Activated CD8-positive, alpha-beta memory T cell treated with anti-CD3 and anti-CD28 coated beads for 48 hours (primary cell): ENCODE measurements around the gene PALS1.
"Not testable (repeated sequence)": the region's sequence is repeated elsewhere in the genome, so short reads cannot be mapped to it uniquely, and the experiment has no call there.

ENCODE experiments used
- DNase-seq, 3 experiments: peaks; one replicate each; pipeline ENCODE4 v3.0.0-alpha.2; 2020; ENCODE audit warnings: low read depth in 2 of 3, low spot score in 2 of 3

PALS1 gene

DNA sequence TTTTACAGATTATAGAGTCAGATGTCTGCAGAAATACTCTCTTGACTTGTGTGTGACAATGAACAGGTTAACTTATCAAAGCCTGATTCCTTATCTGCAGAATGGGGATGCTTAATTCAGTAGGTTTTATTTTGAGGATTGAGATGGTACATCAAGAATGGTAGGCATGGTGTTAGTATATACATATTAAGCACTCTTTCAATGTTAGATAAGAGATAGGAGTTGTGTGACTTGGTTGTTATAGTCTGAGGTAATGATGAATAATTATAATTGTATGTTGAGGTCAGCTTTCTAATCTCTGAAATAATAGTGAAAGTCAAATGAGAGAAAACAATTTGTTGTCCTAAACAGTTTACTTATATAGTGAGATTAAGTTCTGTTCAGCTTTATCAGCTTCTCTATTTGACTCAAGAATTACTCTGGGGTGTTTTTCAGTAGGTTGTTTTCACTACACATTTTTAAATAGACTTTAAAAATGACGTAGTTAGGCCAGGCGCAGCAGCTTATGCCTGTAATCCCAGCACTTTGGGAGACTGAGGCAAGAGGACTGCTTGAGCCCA is 11.9 kb downstream of the PALS1 start:
- no peak for DNase-seq

DNA sequence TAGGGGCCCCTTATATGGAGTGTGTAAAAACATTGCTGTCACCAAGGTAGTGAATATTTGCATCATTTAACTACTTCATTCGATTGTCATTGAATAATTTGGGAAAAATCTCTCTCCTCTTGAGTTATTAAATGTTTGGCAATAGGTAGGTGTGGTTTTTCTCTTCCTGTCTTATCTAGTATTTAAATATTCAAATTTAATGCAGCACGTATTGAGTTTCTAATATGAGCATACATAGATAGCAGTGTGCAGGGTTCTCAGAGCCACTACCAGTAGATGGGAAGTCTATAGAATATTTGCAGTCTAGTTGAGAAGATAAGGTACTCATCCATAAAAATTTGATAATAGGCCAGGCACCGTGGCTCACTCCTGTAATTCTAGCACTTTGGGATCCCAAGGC is 16.7 kb downstream of the PALS1 start:
- no peak for DNase-seq

DNA sequence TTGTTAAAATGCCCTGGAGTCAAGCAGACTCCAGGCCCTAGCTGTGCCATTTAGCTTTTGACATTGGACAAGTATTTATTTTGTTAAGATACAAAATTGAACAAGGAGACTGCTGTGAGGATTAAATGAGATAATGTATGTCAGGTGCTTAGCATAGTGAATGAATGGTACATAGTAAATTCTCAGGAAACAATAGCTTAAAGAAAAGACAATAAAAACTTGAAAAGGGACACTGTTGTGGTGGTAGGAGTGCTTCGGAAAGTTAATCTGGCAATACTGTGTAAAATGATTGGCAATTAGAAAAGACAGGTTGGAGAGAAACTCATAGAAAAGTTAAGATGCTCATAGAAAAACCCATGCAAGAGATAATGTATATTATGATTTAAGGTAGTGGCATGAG is 19.7 kb downstream of the PALS1 start:
- no peak for DNase-seq

DNA sequence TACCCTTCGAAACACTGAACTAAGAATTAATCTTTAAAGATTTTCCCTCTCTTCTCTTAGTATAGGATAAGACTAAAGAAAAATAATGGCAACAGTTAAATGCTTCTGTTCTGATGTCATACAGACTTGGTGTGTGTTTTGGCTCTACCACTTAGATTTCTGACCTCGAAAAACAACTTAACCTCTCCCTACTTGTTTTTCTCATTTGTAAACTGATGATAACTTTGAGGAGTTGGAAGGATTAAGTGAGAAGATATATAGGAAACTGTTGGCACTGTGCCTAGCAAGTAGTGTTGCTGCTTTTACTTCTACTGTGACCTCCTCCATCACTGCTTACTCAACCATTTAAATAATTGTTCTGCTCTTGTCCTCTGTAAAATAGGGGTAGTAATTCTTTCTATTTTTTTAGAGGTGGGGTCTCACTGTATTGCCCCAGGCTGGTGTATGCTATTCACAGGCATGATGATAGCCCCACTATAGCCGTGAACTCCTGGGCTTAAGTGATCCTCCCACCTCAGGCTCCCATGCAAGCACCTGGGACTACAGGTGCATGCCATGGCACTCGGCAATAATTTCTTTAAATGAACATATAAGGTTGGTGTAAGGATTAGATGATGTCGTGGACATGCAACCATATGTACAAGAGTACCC is 22.4 kb downstream of the PALS1 start:
- DNase-seq, result no peak

DNA sequence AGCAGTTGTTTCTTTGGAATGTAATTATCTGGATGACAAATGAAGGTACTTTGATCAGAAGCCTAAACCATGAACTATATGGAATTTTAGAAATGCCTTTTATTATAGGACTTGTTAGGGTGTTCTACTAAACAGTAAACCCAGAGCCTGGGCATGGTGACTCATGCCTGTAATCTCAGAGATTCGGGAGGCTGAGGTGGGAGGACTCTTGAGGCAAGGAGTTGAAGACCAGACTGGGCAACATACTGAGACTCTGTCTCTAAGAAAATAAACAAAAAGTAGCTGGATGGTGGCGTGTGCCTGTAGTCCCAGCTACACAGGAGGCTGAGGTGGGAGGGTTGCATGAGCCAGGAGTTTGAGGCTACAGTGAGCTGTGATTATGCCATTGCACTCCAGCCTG is 23.9 kb downstream of the PALS1 start:
- DNase-seq, result no peak

DNA sequence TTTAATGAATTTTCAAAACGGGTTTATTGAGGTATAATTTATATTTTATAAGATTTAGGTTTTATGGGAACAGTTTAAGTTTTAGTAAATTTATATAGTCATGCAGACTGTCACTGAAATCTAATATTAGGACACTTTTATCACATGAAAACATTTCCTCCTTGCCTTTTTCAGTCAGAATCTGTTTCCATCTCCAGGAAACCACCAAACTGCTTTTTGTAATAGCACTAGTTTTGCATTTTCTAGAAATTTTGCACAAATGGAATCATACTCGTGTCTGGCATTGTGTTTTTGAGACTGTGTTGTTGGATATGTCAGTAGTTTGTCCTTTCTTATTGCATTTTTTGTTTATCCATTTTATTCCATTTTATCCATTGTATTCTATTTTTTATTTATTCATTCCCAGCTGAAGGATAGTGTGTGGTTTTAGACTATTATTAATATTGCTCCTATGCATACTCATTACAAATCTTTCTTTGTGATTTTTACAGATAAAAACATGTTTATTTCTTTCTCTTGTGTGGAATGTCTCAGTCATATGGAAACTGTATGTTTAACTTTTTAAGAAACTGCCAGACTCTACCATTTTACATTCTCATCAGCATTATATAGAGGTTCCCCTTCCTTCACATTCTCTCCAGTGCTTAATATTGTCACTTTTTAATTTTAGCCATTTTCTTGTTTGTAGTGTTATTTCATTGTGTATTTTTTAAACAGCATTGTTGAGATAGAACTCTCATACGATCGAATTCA is 26.5 kb downstream of the PALS1 start:
- DNase-seq, result no peak

DNA sequence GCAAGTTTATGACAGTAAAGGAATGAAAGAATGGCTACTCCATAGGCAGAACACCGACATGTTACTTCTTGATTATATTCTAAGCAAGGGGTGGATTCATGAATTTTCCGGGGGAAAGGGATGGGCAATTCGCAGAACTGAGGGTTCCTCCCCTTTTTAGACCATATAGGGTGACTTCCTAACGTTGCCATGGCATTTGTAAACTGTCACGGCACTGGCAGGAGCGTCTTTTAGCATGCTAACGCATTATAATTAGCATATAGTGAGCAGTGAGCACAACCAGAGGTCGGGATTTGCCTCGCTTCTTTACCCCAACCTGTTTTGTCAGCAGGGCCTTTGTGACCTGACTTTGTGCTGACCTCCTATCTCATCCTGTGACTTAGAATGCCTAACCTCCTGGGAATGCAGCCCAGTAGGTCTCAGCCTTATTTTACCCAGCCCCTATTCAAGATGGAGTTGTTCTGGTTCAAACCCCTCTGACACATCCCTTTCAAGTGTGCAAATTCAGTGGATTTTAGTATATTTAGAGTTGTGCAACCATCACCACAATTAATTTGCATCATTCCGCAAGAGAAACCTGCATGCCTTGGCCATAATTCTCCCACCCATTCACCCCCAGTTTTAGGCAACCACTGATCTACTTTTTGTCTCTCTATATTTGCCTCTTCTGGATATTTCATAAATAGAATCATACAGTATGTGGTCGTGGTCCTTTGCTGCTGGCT is 27.4 kb downstream of the PALS1 start:
- DNase-seq, result no peak

DNA sequence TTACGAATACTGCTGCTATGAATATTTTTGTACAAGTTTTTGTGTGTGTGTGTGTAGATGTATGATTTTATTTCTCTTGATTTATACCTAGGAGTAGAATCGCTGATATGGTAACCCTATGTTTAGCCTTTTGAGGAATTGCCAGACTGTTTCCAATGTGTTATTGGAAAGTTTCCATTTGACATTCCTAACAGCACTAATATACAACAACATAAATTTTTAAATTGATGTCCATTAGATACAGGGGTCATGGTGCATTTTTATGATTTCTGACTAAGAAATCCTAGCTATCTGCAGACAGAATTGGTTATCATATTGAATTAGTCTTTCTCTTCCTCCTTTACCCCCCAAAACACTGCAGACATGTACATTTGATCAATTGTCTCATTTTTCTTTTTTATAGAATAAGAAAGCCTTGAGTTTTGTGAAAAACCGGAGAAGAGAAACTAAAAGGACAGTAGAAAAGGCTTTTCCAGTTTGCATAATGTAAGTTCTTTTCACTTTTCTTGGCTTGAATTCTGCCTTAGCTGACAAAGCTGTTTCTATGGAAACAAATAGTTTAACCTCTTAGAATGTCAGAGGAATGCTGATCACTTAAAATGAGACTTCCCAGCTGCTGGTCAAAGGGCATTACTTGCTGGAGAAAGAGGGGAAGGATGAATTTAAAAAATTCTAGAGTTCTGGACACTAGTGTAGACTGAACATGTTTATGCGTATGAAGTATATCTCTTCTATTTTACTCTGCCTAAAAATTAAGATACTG is 28.2 kb downstream of the PALS1 start:
- no peak for DNase-seq

DNA sequence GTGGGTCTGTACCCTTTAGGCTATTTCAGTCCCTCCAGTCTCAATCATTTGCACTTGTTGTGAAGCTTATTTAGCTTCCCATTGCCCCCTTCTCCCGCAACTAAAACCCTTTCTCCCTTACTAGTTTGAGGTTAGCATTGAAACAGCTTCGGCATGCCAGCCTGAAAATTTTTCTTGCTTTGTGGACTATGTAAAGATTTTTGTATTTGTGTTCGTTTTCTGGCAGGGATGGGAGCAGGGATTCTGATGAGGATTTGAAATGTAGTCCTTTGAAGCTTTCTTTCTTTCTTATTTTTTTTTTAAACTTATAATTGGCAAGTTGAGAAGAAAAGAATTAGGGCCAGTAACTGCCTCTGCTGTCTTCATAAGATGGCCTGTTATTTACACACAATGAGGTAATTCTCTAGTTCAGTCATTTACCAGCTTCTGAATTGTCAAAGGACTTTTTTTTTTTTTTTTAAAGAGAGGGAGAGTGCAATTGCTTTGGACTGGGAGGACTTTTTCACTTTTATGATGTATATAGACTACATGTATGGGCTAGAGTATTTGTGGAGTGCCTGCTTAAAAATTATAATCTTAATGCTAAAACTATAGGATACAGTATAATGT is 29.0 kb downstream of the PALS1 start:
- DNase-seq, result no peak

DNA sequence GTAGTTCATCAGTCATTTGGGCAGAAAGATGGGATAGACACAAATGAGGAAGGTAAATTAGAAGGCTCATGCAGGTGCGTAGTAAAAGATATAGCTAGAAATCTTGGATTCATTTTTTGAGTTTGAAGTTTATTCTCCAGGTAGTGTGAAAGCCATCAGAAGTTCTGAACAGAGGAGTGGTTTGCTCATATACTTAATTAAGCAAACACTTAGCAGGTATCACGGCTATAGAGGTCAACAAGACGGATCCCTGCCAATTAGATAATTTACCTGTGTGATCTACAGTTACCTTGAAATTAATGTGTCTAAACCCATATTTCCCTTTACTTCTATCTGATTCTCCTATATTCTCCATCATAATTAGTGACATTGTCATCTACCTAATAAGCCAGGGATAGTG is 29.7 kb downstream of the PALS1 start:
- DNase-seq, result no peak

DNA sequence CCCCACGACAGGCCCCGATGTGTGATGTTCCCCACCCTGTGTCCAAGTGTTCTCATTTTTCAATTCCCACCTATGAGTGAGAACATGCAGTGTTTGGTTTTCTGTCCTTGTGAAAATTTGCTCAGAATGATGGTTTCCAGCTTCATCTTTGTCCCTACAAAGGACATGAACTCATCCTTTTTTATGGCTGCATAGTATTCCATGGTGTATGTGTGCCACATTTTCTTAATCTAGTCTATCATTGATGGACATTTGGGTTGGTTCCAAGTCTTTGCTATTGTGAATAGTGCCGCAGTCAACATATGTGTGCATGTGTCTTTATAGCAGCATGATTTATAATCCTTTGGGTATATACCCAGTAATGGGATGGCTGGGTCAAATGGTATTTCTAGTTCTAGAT is 32.0 kb downstream of the PALS1 start:
- DNase-seq, result not testable (repeated sequence)

DNA sequence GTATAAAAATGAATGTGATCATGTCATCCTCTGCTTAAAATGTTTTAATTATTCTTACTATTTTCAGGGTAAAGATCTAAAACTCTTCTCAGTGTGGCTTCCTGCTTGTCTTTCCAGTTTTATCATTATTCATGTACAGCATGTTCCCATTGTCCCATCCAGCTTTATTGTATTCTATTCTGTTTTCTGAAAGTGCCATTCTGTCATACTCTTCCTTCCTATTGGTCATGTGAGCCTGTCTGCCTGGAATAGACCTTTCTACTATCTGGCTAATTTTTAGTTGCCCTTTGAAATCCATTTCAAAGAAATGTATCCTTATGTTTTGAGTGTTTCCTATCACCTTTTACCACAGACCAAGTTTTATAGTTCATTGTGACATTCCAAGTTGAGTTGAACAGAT is 34.9 kb downstream of the PALS1 start:
- no peak for DNase-seq

DNA sequence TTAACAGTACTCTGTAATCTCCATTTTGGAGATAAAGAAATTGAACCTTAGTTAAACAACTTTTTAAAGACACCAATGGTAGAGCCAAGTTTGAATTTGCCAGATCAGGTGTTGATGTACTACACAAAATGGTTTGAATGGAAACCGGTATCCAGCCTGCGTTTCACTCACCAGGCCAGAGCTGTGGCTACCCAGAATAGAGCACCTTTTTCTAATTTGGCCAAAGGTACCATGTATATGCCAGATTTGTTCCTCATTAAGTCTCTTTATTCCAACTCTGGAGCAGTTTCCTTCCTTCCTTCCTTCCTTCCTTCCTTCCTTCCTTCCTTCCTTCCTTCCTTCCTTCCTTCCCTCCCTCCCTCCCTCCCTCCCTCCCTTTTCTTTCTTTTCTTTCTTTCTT is 39.3 kb downstream of the PALS1 start:
- DNase-seq, result no peak

DNA sequence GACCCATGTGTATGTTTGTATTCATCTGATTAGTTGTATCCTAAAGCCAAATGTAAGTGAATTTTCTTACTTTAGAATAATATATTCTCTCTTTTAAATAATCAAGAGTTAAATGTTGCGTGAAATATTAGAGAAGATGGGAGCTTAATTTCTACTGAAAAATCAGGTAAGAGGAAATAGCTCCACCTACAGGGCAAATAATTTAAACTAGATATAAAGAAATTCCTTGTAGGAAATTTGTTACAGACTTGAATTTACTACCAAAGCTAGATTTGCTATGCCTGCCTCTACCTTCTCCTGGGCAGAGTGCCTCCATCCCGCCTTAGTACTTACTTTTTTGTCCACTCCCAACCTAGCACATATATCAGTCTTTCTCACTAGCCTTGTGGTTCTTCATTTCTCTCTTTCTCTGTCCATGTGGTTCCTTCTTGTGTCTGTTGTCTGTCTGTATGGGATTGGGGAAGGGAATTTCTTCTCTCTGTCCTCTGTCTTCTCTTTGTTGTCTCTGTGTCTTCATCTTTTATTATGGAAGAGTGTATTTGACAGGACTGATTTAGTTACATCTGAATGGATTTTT is 44.7 kb downstream of the PALS1 start:
- no peak for DNase-seq
